ENCODE data around the gene PREP.
"Not testable (repeated sequence)": the region's sequence is repeated elsewhere in the genome, so short reads cannot be mapped to it uniquely, and the experiment has no call there.

Gene PREP

GRCh38 chr6:105338350-105338983 is 64.4 kb downstream of the PREP start:
- H3K56ac ChIP-seq (ENCODE audit: low read length); H3K27me3 ChIP-seq (ENCODE audit: insufficient read depth, low read length, poor library complexity): not testable (repeated sequence)

GRCh38 chr6:105336986-105337385 is 65.9 kb downstream of the PREP start:
- Histone ChIP-seq H4K8ac (ENCODE audit: low read depth, low read length) (no peak overlapping the region), H3K4me1 (ENCODE audit: control insufficient read depth, low read depth, low read length) (no peaks in the 10 kb centered on the region), H2AK5ac (ENCODE audit: low read length) (no peak overlapping the region), H3K56ac (ENCODE audit: low read length) (no peak overlapping the region), H3K4me3 (ENCODE audit: low read length) (no peak overlapping the region), H3K36me3 (ENCODE audit: control insufficient read depth, insufficient read depth, low read length) (no peaks in the 10 kb centered on the region), H2BK120ac (ENCODE audit: low read depth, low read length) (no peak overlapping the region), H3K27ac (ENCODE audit: low read depth, low read length) (no peak overlapping the region), H3K18ac (ENCODE audit: low read length) (no peak overlapping the region), H3K9ac (ENCODE audit: low read length) (no peak overlapping the region), H3K4me2 (ENCODE audit: low read length) (no peak overlapping the region), H3K27me3 (ENCODE audit: insufficient read depth, low read length, poor library complexity) (no peaks in the 10 kb centered on the region), H2BK15ac (replicated peaks; ENCODE audit: low read depth) (no peak overlapping the region), H3K79me1 (ENCODE audit: low read length) (no peaks in the 10 kb centered on the region), H3K4ac (ENCODE audit: low read depth, low read length) (no peak overlapping the region), H3K79me2 (ENCODE audit: control insufficient read depth, insufficient read depth, low read length) (no peaks in the 10 kb centered on the region), H4K5ac (ENCODE audit: low read length) (no peak overlapping the region), H2BK5ac (ENCODE audit: low read length) (no peak overlapping the region), H3K23ac (ENCODE audit: low read length) (no peak overlapping the region)
- no peak for DNase-seq
- WGBS (ENCODE audit: extremely low coverage, insufficient coverage, low lambda C conversion rate) = no CpG with 5 or more reads among the region's 2 CpGs

More at GRCh38 chr6:105338350-105338983, 64.4 kb downstream of the PREP start:
- not testable (repeated sequence) for H2BK15ac ChIP-seq (replicated peaks; ENCODE audit: low read depth); H3K18ac ChIP-seq (ENCODE audit: low read length); H2AK5ac ChIP-seq (ENCODE audit: low read length); H3K23ac ChIP-seq (ENCODE audit: low read length); H4K8ac ChIP-seq (ENCODE audit: low read depth, low read length); H3K27ac ChIP-seq (ENCODE audit: low read depth, low read length); H3K79me1 ChIP-seq (ENCODE audit: low read length); H4K5ac ChIP-seq (ENCODE audit: low read length); H3K9ac ChIP-seq (ENCODE audit: low read length); H3K4me2 ChIP-seq (ENCODE audit: low read length); H3K4me3 ChIP-seq (ENCODE audit: low read length); H2BK120ac ChIP-seq (ENCODE audit: low read depth, low read length); DNase-seq; H2BK5ac ChIP-seq (ENCODE audit: low read length); H3K36me3 ChIP-seq (ENCODE audit: control insufficient read depth, insufficient read depth, low read length); H3K4me1 ChIP-seq (ENCODE audit: control insufficient read depth, low read depth, low read length); H3K79me2 ChIP-seq (ENCODE audit: control insufficient read depth, insufficient read depth, low read length); H3K4ac ChIP-seq (ENCODE audit: low read depth, low read length)
- WGBS (ENCODE audit: extremely low coverage, insufficient coverage, low lambda C conversion rate) = no CpG with 5 or more reads among the region's 21 CpGs

- no peak overlapping the region for H3K9ac ChIP-seq (ENCODE audit: low read length)
- H3K4me2 ChIP-seq (ENCODE audit: low read length) = no peak overlapping the region
- H3K56ac ChIP-seq (ENCODE audit: low read length) = no peak overlapping the region
- no peak overlapping the region for H3K4ac ChIP-seq (ENCODE audit: low read depth, low read length)
- H2AK5ac ChIP-seq (ENCODE audit: low read length) = no peak overlapping the region
- no peaks in the 10 kb centered on the region for H3K27me3 ChIP-seq (ENCODE audit: insufficient read depth, low read length, poor library complexity)
- peaks cover 2% of the 10 kb centered on the region for H3K79me1 ChIP-seq (ENCODE audit: low read length)
- no peak overlapping the region for H2BK120ac ChIP-seq (ENCODE audit: low read depth, low read length)
- no peak overlapping the region for H3K4me3 ChIP-seq (ENCODE audit: low read length)
- H3K18ac ChIP-seq (ENCODE audit: low read length) = no peak overlapping the region
- no peak overlapping the region for H3K27ac ChIP-seq (ENCODE audit: low read depth, low read length)
- H2BK5ac ChIP-seq (ENCODE audit: low read length) = no peak overlapping the region
- no CpG with 5 or more reads among the region's 4 CpGs for WGBS (ENCODE audit: extremely low coverage, insufficient coverage, low lambda C conversion rate)
- H4K8ac ChIP-seq (ENCODE audit: low read depth, low read length) = no peak overlapping the region
- H4K5ac ChIP-seq (ENCODE audit: low read length) = no peak overlapping the region
- H3K4me1 ChIP-seq (ENCODE audit: control insufficient read depth, low read depth, low read length) = no peaks in the 10 kb centered on the region
- peaks cover 1% of the 10 kb centered on the region for H3K36me3 ChIP-seq (ENCODE audit: control insufficient read depth, insufficient read depth, low read length)
- DNase-seq = no peak
- H3K23ac ChIP-seq (ENCODE audit: low read length) = no peak overlapping the region
- no peak overlapping the region for H2BK15ac ChIP-seq (replicated peaks; ENCODE audit: low read depth)
- no peaks in the 10 kb centered on the region for H3K79me2 ChIP-seq (ENCODE audit: control insufficient read depth, insufficient read depth, low read length)
Observed at GRCh38 chr6:105332576-105332975, 70.3 kb downstream of the PREP start.

- Histone ChIP-seq H2BK15ac (replicated peaks; ENCODE audit: low read depth) (no peak overlapping the region), H3K4me2 (ENCODE audit: low read length) (no peak overlapping the region), H3K4me3 (ENCODE audit: low read length) (no peak overlapping the region), H4K5ac (ENCODE audit: low read length) (no peak overlapping the region), H4K8ac (ENCODE audit: low read depth, low read length) (no peak overlapping the region), H3K27ac (ENCODE audit: low read depth, low read length) (no peak overlapping the region), H2AK5ac (ENCODE audit: low read length) (no peak overlapping the region), H2BK120ac (ENCODE audit: low read depth, low read length) (no peak overlapping the region), H3K9ac (ENCODE audit: low read length) (no peak overlapping the region), H3K36me3 (ENCODE audit: control insufficient read depth, insufficient read depth, low read length) (peaks cover 1% of the 10 kb centered on the region), H3K4ac (ENCODE audit: low read depth, low read length) (no peak overlapping the region), H3K27me3 (ENCODE audit: insufficient read depth, low read length, poor library complexity) (no peaks in the 10 kb centered on the region), H3K79me2 (ENCODE audit: control insufficient read depth, insufficient read depth, low read length) (no peaks in the 10 kb centered on the region), H3K79me1 (ENCODE audit: low read length) (peaks cover 2% of the 10 kb centered on the region), H3K23ac (ENCODE audit: low read length) (no peak overlapping the region), H3K56ac (ENCODE audit: low read length) (no peak overlapping the region), H3K18ac (ENCODE audit: low read length) (no peak overlapping the region), H2BK5ac (ENCODE audit: low read length) (no peak overlapping the region), H3K4me1 (ENCODE audit: control insufficient read depth, low read depth, low read length) (no peaks in the 10 kb centered on the region)
- no CpG with 5 or more reads among the region's 4 CpGs for WGBS (ENCODE audit: extremely low coverage, insufficient coverage, low lambda C conversion rate)
- no peak for DNase-seq
Observed at GRCh38 chr6:105331927-105332326, 71.0 kb downstream of the PREP start.

- peaks cover 1% of the 10 kb centered on the region for H3K36me3 ChIP-seq (ENCODE audit: control insufficient read depth, insufficient read depth, low read length)
- WGBS (ENCODE audit: extremely low coverage, insufficient coverage, low lambda C conversion rate) = no CpG with 5 or more reads among the region's 2 CpGs
Observed at GRCh38 chr6:105330913-105331312, 72.0 kb downstream of the PREP start.

GRCh38 chr6:105330364-105330763 is 72.5 kb downstream of the PREP start:
- Histone ChIP-seq H2AK5ac (ENCODE audit: low read length) (no peak overlapping the region), H3K9ac (ENCODE audit: low read length) (no peak overlapping the region), H3K23ac (ENCODE audit: low read length) (no peak overlapping the region), H3K56ac (ENCODE audit: low read length) (no peak overlapping the region), H3K4ac (ENCODE audit: low read depth, low read length) (no peak overlapping the region), H3K79me2 (ENCODE audit: control insufficient read depth, insufficient read depth, low read length) (no peaks in the 10 kb centered on the region), H3K27me3 (ENCODE audit: insufficient read depth, low read length, poor library complexity) (no peaks in the 10 kb centered on the region), H3K36me3 (ENCODE audit: control insufficient read depth, insufficient read depth, low read length) (peaks cover 1% of the 10 kb centered on the region), H3K27ac (ENCODE audit: low read depth, low read length) (no peak overlapping the region), H2BK15ac (replicated peaks; ENCODE audit: low read depth) (no peak overlapping the region), H2BK5ac (ENCODE audit: low read length) (no peak overlapping the region), H3K4me2 (ENCODE audit: low read length) (no peak overlapping the region), H4K8ac (ENCODE audit: low read depth, low read length) (no peak overlapping the region), H3K79me1 (ENCODE audit: low read length) (peaks cover 2% of the 10 kb centered on the region), H2BK120ac (ENCODE audit: low read depth, low read length) (no peak overlapping the region), H4K5ac (ENCODE audit: low read length) (no peak overlapping the region), H3K18ac (ENCODE audit: low read length) (no peak overlapping the region), H3K4me3 (ENCODE audit: low read length) (no peak overlapping the region), H3K4me1 (ENCODE audit: control insufficient read depth, low read depth, low read length) (no peaks in the 10 kb centered on the region)
- WGBS (ENCODE audit: extremely low coverage, insufficient coverage, low lambda C conversion rate) = no CpG with 5 or more reads among the region's 3 CpGs
- DNase-seq = no peak

More at GRCh38 chr6:105330913-105331312, 72.0 kb downstream of the PREP start:
- Histone ChIP-seq H3K56ac (ENCODE audit: low read length) (no peak overlapping the region), H3K79me1 (ENCODE audit: low read length) (peaks cover 2% of the 10 kb centered on the region), H3K4ac (ENCODE audit: low read depth, low read length) (no peak overlapping the region), H3K4me3 (ENCODE audit: low read length) (no peak overlapping the region), H3K27ac (ENCODE audit: low read depth, low read length) (no peak overlapping the region), H3K23ac (ENCODE audit: low read length) (no peak overlapping the region), H3K27me3 (ENCODE audit: insufficient read depth, low read length, poor library complexity) (no peaks in the 10 kb centered on the region), H2BK15ac (replicated peaks; ENCODE audit: low read depth) (no peak overlapping the region), H3K79me2 (ENCODE audit: control insufficient read depth, insufficient read depth, low read length) (no peaks in the 10 kb centered on the region), H3K9ac (ENCODE audit: low read length) (no peak overlapping the region), H4K5ac (ENCODE audit: low read length) (no peak overlapping the region), H3K18ac (ENCODE audit: low read length) (no peak overlapping the region), H2BK120ac (ENCODE audit: low read depth, low read length) (no peak overlapping the region), H2AK5ac (ENCODE audit: low read length) (no peak overlapping the region), H3K4me1 (ENCODE audit: control insufficient read depth, low read depth, low read length) (no peaks in the 10 kb centered on the region), H3K4me2 (ENCODE audit: low read length) (no peak overlapping the region), H4K8ac (ENCODE audit: low read depth, low read length) (no peak overlapping the region), H2BK5ac (ENCODE audit: low read length) (no peak overlapping the region)
- DNase-seq = no peak

All from mesendoderm (in vitro differentiated cells).